ENCODE measurements around the gene CRYBG1.

The CRYBG1 gene

DNA sequence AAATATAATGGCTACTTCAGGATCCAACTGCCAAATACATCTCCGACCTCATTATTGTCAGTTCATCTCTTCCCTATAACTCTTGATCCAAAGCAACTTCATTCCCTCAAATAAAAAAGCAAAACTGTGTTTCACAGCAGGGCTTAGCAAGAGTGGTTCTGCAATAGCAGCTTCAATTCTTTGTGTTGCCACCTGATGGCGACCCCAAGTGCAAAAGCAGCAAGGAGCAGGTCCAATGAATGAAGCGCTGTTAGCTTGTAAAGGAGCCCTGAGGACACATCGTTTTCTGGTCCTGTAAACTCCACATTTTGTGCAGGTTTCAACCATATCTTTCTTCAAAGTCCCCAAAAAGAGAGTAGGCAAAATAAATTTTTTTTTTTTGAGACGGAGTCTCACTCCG, 249.2 kb downstream of the CRYBG1 start:
- DNase-seq: no peak

- no peak for DNase-seq
These were observed 250.5 kb downstream of the CRYBG1 start for GRCh38 chr6:106611030-106611429.

GRCh38 chr6:106612671-106613416, 252.3 kb downstream of the CRYBG1 start:
- DNase-seq: no peak

DNA sequence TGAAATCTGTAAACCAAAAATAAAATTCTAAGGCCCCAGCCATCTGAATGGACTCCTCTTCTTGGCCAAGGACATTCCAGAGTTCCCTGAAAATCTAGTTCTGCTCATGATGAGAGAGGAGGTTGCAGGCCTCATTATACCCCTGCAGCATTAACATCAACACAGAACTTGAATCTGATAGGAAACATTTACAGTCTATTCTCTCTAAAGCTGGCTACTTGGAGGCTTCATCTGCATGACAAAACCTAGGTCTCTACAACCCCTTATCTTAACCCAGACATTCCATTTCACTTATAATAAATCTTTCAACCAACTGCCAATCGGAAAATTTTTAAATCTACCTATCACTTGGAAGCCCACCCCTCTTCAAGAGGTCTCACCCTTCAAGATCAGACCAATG, 253.1 kb downstream of the CRYBG1 start:
- DNase-seq: no peak

DNA sequence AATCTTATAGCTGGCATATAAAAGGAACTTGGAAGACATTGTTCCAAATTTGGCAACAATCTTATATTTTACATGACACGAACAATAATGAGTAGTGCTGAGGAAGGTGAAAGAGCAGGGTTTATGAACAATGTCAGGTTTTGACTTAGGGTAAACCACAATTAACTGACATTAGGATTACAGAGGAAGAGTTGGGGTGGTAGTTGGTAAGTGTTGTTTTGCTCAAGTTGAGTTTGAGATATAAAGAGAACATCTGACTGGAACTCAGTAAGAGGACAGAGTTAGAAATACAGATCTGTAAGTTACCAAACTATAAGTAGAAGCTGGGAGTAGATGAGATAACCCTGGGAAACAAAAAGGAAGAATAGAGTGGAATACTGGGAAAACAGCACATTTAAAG, 253.6 kb downstream of the CRYBG1 start:
- DNase-seq: no peak

DNA sequence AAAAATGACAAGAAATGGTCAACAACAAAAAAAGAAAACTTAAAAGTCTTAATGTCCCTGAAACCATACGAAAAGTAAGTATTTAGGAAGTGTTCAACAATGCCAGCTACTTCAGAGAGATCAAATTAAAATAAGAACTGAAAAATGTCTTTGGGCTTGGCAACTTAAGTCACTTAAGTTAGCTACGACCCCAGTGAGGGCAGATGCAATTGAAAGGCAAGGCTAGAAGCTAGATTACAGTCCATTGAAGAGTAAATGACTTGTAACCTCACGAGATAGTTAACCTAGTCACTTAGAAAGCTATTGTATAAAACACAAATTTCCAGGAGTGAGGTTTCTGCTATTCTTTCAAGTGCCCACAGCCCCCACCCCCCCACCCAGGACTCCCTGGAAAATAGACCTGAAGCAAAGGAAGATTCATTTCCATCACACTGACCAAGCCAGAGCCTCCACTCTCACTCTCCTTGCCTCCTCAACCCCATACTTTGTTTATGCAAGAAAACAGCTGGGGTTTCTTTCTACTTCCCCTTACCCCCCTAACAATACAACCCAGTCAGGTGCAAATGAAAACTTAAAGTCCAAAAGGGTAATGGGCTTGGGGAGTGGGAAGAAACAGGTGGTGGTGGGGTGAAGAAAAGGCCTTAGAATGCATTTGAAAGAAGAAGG, 254.2 kb downstream of the CRYBG1 start:
- no peak for DNase-seq

DNA sequence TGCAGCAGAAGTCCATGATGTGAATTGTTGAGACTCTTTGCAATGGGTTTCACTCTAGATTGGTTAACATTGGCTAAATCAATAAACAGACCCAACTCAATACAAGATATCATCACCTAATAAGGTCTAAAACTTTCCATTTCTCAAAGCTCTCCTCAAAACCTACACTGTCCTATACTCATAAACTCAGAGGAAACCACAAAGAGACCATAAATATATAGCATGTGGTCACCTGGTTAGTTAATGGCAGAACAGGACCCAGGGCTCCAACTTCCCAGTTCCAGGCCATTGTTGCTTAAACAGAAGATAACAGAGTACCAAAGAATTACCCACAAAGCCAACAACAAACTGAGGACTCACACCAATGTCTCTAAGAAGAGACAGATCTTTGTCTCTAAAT, 256.8 kb downstream of the CRYBG1 start:
- DNase-seq: no peak

- no peak for DNase-seq
These were observed 257.3 kb downstream of the CRYBG1 start for GRCh38 chr6:106617857-106618256.

GRCh38 chr6:106618324-106618723, 257.8 kb downstream of the CRYBG1 start:
- DNase-seq: no peak

DNA sequence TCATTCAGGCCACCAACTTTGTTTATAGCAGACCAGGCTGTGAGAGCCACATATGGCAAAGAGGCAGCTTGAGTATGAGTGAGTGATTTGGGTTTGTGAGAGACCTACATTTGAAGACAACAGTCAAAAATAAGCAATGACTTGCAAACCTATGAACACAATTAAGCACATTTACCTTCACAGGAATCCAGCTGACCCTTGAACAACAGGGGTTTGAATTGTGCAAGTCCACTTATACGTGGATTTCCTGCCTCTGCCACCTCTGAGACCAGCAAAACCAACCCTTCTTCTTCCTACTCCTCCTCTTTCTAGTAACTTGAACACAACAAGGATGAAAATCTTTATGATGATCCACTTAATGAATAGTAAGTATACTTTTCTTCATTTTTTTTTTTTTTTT, 258.7 kb downstream of the CRYBG1 start:
- no peak for DNase-seq

- DNase-seq: no peak
These were observed 260.6 kb downstream of the CRYBG1 start for GRCh38 chr6:106620931-106621672.
